ENCODE measurements around the gene RTN4IP1.

DNA sequence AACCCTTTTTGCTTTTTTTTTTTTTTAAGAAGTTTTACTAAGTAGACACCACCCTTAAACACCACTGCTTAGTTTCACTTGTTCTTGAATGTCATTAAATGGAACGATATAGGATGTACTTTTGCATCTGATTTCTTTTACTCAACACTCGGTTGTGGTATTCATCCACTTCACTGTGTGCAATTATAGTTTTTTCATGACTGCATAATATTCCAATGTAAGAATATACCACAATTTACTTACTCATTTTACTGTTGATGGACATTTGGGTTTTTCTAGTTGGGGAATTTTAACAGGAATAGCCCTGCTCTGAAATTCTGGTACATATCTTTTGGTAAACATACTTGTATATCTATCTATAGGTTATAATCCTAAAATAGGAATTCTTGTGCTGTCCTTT, 29.9 kb downstream of the RTN4IP1 start:
- TF ChIP-seq POLR2A (IDR thresholded peaks at IDR 0.05) (no peak), EP300 (IDR thresholded peaks at IDR 0.05) (no peak)
- TF ChIP-seq, protein P1, sequence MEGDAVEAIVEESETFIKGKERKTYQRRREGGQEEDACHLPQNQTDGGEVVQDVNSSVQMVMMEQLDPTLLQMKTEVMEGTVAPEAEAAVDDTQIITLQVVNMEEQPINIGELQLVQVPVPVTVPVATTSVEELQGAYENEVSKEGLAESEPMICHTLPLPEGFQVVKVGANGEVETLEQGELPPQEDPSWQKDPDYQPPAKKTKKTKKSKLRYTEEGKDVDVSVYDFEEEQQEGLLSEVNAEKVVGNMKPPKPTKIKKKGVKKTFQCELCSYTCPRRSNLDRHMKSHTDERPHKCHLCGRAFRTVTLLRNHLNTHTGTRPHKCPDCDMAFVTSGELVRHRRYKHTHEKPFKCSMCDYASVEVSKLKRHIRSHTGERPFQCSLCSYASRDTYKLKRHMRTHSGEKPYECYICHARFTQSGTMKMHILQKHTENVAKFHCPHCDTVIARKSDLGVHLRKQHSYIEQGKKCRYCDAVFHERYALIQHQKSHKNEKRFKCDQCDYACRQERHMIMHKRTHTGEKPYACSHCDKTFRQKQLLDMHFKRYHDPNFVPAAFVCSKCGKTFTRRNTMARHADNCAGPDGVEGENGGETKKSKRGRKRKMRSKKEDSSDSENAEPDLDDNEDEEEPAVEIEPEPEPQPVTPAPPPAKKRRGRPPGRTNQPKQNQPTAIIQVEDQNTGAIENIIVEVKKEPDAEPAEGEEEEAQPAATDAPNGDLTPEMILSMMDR (IDR thresholded peaks at IDR 0.05), result no peak
